Endothelial cell (in vitro differentiated cells): ENCODE measurements around the gene NDEL1. TPM values are rescaled to one million over a fixed set of nuclear protein-coding genes. Genes with fewer than 3 reads are reported as not detected.
A peak's percentile ranks its signal among the peaks of the same experiment; 100 is the strongest.

ENCODE experiments used
- DNase-seq: peaks from one replicate; pipeline ENCODE4 v3.0.0; 2021; ENCODE audit warnings: low spot score
- H3K27ac Mint-ChIP-seq: one replicate; pipeline ENCODE4 v1.8.0; 2021; ENCODE audit warnings: mixed read lengths, inconsistent platforms; ENCODE audit not compliant: unreplicated experiment
- H3K27me3 Mint-ChIP-seq: one replicate; pipeline ENCODE4 v1.8.0; 2021; ENCODE audit warnings: mild to moderate bottlenecking, moderate library complexity, mixed read lengths, inconsistent platforms; ENCODE audit not compliant: unreplicated experiment
- H3K36me3 Mint-ChIP-seq: one replicate; pipeline ENCODE4 v1.8.0; 2021; ENCODE audit warnings: mild to moderate bottlenecking, low read depth, mixed read lengths, inconsistent platforms; ENCODE audit not compliant: unreplicated experiment
- H3K4me1 Mint-ChIP-seq: one replicate; pipeline ENCODE4 v1.8.0; 2021; ENCODE audit warnings: mild to moderate bottlenecking, mixed read lengths, inconsistent platforms; ENCODE audit not compliant: unreplicated experiment
- H3K4me3 Mint-ChIP-seq: one replicate; pipeline ENCODE4 v1.8.0; 2021; ENCODE audit warnings: mild to moderate bottlenecking, mixed read lengths, inconsistent platforms; ENCODE audit not compliant: unreplicated experiment
- H3K9me3 Mint-ChIP-seq: one replicate; pipeline ENCODE4 v1.8.0; 2021; ENCODE audit warnings: mixed read lengths, inconsistent platforms; ENCODE audit not compliant: unreplicated experiment
- CTCF ChIP-seq: fragments of 200-600 bp; sonication (generic); IDR thresholded peaks from one replicate; pipeline ENCODE4 v1.5.0; 2021; ENCODE audit warnings: antibody characterized with exemption; ENCODE audit not compliant: unreplicated experiment
- total RNA-seq: library from RNA; stranded (reverse); fragmentation: NEBNext Ultra II Directional; extraction: Animal tissue kit (Norgen Biotek cat#: 25700); gene quantifications from one replicate; pipeline ENCODE4 v1.2.1, GENCODE V29; 2021; ENCODE audit not compliant: unreplicated experiment

NDEL1 gene
- total RNA-seq, 1 donor from 2014 or later, result 82.4 TPM

DNA sequence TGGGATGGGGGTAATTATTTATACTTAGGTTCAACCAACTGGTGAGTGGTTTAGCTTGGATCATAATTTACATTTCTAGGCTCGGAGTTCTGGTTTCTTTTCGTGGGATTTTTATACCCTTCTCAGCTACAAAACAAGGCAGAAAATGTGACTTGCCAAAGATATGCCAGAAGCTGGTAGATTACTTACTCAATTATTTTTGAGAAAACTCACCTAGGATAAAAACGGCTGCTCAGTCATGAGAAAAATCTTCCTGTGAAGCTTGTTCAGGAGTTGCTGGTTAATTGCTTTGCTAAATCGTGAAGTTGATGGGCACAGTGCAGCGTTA, 1.1 kb downstream of the NDEL1 start:
- Mint-ChIP-seq H3K27ac (peak overlapping the region; percentile 94), H3K27me3 (peaks cover 10% of the 10 kb centered on the region), H3K9me3 (no peaks in the 10 kb centered on the region)

GRCh38 chr17:8438441-8438840, 2.8 kb downstream of the NDEL1 start:
- peaks cover 20% of the 10 kb centered on the region for H3K36me3 Mint-ChIP-seq
- H3K4me3 Mint-ChIP-seq, result no peak overlapping the region
- no peak for TF ChIP-seq CTCF
- H3K27ac Mint-ChIP-seq, result no peak overlapping the region
- DNase-seq, result no peak
- no peaks in the 10 kb centered on the region for H3K9me3 Mint-ChIP-seq
- peaks cover 48% of the 10 kb centered on the region for H3K4me1 Mint-ChIP-seq
- H3K27me3 Mint-ChIP-seq, result peaks cover 14% of the 10 kb centered on the region

More for the DNA sequence above, 1.1 kb downstream of the NDEL1 start:
- no peak for TF ChIP-seq CTCF
- DNase-seq, result no peak
- peaks cover 35% of the 10 kb centered on the region for H3K4me1 Mint-ChIP-seq
- peak overlapping the region; percentile 97 for H3K4me3 Mint-ChIP-seq
- H3K36me3 Mint-ChIP-seq, result peaks cover 14% of the 10 kb centered on the region

- no peak for TF ChIP-seq CTCF
- Mint-ChIP-seq H3K4me3 (peak overlapping the region; percentile 29), H3K36me3 (peaks cover 24% of the 10 kb centered on the region), H3K27ac (peak overlapping the region; percentile 64), H3K9me3 (no peaks in the 10 kb centered on the region), H3K4me1 (peaks cover 59% of the 10 kb centered on the region), H3K27me3 (peaks cover 14% of the 10 kb centered on the region)
- DNase-seq, result no peak
Measured at GRCh38 chr17:8439681-8440080, 4.0 kb downstream of the NDEL1 start.

DNA sequence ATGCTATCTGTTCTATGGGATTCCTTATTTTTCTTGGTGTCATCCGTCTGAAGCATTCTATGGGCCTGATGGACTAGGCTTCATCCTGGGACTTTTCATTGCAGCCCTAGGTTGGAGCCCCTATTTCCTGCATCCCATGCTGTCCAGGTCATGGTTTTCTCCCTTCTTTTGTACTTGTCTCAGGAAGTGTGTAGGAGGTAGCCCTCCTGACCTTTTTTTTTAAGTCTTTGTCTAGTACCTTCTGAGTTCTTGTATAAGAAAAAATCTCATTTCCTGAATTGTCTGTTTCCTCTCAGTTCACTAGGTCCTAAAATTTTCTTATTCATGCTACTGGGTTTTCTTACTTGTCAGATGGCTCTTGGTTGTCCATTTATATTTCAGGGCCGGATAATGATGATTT, 6.0 kb downstream of the NDEL1 start:
- Mint-ChIP-seq H3K27me3 (peaks cover 9% of the 10 kb centered on the region), H3K36me3 (peaks cover 22% of the 10 kb centered on the region), H3K9me3 (no peaks in the 10 kb centered on the region), H3K4me1 (peaks cover 70% of the 10 kb centered on the region), H3K27ac (peak overlapping the region; percentile 89), H3K4me3 (peak overlapping the region; percentile 6)
- DNase-seq, result no peak
- TF ChIP-seq CTCF, result no peak

DNA sequence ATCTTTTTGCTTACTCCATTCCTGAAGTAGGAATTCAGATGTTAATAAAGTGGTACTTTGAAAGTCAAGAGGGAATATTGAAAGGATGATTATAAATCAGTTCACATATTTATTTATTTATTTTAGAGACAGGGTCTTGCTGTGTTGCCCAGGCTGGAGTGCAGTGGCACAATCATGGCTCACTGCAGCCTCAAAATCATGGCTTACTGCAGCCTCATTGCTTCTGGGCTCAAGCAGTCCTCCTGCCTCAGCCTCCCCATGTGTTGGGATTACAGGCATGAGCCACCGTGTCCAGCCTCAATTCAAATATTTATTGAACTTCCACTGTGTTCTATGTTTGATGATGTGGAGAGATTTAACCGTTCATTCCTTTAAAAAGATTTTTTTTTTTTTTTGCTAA, 6.6 kb downstream of the NDEL1 start:
- no peak for DNase-seq
- H3K27me3 Mint-ChIP-seq, result peaks cover 8% of the 10 kb centered on the region
- no peak overlapping the region for H3K4me3 Mint-ChIP-seq
- peak overlapping the region; percentile 89 for H3K27ac Mint-ChIP-seq
- peaks cover 25% of the 10 kb centered on the region for H3K36me3 Mint-ChIP-seq
- no peaks in the 10 kb centered on the region for H3K9me3 Mint-ChIP-seq
- peaks cover 72% of the 10 kb centered on the region for H3K4me1 Mint-ChIP-seq
- no peak for TF ChIP-seq CTCF
